ENCODE results near the gene HLCS.

HLCS gene

DNA sequence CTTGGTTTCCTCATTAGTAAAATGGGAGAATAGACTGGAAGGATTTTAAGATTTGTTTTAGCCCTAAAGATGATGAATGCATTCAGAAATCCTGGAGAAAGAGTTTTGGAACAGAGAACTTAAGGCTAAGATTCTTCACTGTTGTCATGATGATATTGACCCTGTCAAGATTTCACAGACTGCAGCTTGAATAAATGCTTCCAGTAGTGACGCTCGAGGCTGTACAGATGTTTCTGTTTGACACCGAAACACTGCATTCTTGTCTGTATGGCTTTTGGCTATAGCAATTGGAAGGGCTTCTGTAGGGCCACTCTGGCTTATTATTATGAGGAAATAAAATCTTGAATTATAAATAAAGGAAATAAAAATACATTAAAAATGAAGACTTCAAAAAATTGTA is 241.8 kb downstream of the HLCS start:
- peaks cover 17% of the 10 kb centered on the region for H3K27me3 Mint-ChIP-seq
- ATAC-seq (no peak), DNase-seq (no peak)
- H3K4me1 Mint-ChIP-seq: no peaks in the 10 kb centered on the region
- H3K27ac Mint-ChIP-seq: no peak overlapping the region
- no peaks in the 10 kb centered on the region for H3K9me3 Mint-ChIP-seq
- no peaks in the 10 kb centered on the region for H3K36me3 Mint-ChIP-seq (ENCODE audit: low read depth)
- H3K4me3 Mint-ChIP-seq: no peak overlapping the region

DNA sequence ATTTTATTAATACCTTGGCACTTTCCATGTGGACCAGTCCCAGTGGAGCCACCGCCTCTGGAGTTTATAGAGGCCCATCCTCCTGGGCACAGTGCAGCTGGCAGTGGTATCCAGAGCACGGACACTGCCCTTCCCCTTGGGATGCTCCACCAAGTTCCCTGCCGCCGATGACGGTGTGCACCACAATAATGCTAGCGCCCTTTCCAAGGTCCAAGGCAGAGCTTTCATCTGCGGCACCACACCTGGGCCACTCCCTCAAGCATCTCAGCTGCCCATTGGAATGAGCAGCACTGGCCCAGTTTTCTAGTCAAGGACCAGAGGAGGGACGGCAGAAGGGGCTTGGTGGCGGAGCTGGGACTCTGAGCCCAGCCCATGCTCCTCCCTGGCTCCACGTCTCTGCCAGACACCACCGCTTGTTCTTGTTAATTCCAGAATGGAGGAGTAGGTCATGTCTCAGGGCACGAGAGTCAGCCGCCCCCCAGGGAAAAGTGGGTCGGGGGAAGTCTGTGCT is 243.0 kb downstream of the HLCS start:
- Mint-ChIP-seq H3K4me1 (no peaks in the 10 kb centered on the region), H3K36me3 (ENCODE audit: low read depth) (no peaks in the 10 kb centered on the region), H3K27ac (no peak overlapping the region), H3K27me3 (peaks cover 23% of the 10 kb centered on the region), H3K9me3 (no peaks in the 10 kb centered on the region), H3K4me3 (no peak overlapping the region)
- ATAC-seq (no peak), DNase-seq (no peak)

DNA sequence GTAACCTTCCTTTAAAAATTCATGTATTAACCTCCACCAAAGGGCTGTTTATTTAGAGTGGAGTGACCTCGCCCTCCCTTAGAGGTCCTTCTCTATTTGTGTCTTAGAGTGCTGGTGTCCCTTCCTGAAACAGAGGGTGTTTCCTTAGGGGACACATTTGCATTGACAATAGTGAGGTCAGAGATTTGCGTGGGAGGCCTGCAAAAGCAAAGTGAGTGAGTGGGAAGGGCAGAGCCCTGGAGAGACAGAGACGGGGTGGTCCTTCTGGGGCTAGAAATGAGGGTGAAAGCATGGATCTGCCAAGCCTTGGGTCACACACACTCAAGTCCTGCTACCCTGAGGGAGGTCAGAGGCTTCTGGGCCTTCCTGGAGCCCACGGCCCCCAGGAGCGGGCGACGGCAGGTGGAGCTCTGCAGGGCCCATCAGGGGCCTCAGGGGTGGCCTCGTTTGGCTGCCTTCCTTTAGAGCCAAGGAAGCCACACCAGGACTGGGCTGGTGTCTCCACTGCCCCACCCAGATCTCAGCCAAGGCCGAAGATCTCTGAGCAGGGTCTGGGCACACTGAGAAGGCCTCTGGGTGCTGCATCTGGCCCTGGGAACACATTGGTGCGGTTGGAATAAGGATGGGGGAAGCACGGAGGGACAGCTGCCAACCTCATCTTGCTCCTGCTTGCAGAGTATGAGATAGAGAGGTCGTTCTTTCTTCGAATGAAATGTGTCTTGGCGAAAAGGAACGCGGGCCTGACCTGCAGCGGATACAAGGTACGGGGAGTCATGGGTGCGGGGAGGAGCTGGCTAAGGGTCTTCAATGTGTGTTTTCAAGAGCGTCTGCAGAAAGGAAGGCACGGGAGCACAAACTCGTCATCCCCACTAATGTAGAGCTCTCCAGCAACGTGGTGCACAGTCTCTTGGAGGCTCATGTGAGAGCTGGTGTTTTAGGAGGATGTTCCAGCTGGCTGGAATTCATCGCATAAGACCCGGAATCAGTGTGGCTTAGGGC is 243.8 kb downstream of the HLCS start:
- ATAC-seq (no peak), DNase-seq (no peak)
- Mint-ChIP-seq H3K9me3 (no peaks in the 10 kb centered on the region), H3K27me3 (peaks cover 24% of the 10 kb centered on the region), H3K4me3 (no peak overlapping the region), H3K36me3 (ENCODE audit: low read depth) (no peaks in the 10 kb centered on the region), H3K27ac (no peak overlapping the region), H3K4me1 (no peaks in the 10 kb centered on the region)

DNA sequence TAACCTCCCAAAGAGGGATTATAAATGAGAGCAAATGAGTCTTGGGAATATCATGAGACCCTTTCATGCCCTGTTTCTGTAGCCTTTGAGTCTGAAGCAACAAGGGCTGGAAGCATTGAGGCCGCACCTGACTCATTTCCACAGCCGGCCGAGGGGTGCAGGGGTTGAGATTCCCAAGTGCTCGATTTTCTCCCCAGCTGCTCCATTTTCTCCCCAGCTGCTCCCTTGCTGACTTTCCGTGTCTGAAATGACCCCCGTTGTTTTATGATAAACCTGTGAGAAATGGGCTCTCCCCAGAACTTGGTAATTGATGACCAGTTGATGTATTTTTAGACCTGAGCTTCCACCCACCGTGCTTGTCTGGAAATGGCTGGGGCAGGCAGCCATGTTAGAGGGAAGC is 244.7 kb downstream of the HLCS start:
- Mint-ChIP-seq H3K4me1 (no peaks in the 10 kb centered on the region), H3K27me3 (peaks cover 27% of the 10 kb centered on the region), H3K4me3 (no peak overlapping the region), H3K9me3 (no peaks in the 10 kb centered on the region), H3K36me3 (ENCODE audit: low read depth) (no peaks in the 10 kb centered on the region), H3K27ac (no peak overlapping the region)
- no peak for ATAC-seq
- DNase-seq: no peak

DNA sequence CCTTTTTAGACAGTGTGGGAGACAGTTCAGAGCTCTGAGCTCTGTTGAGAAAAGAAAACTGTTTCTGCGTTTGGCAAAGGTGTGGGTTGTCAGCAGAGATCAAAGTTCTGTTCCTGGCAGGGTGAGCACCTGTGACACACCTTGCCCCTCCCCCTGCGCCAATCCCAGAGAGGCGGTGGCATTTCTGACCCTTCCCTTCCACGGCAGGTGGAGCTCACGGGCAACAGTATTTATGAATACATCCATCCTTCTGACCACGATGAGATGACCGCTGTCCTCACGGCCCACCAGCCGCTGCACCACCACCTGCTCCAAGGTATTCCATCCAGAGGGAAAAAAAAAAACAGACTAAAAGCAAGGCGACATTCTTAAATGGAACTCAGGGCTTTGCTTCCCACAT is 246.9 kb downstream of the HLCS start:
- no peaks in the 10 kb centered on the region for H3K9me3 Mint-ChIP-seq
- no peak overlapping the region for H3K27ac Mint-ChIP-seq
- peaks cover 43% of the 10 kb centered on the region for H3K27me3 Mint-ChIP-seq
- ATAC-seq: no peak
- no peak overlapping the region for H3K4me3 Mint-ChIP-seq
- DNase-seq: no peak
- H3K4me1 Mint-ChIP-seq: no peaks in the 10 kb centered on the region
- H3K36me3 Mint-ChIP-seq (ENCODE audit: low read depth): no peaks in the 10 kb centered on the region

DNA sequence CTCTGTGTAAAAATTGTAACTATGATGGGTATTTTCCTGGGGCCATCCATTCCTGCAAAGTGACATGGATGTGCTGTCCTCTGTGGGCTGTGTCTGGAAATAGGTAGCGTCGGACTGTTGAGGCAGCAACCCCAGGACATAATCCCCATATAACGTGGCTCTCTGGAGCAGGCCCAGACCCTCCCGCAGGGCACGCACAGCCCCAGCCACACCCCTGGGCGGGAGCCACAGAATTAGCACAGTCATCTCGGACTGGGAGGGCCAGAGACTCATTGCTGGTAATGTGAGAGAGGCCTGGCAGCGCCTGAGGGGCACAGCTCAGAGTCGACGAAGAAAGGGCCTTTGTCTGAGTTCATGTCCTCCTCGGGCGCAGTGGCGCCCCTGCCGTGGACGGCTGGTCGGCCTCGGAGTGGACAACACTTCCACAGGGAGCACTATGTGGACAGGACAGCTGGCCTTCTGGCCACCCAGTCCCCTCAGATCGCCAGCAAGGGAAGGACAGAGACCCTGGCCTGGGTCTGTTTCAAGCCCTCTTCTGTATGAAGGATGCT is 247.4 kb downstream of the HLCS start:
- peaks cover 47% of the 10 kb centered on the region for H3K27me3 Mint-ChIP-seq
- ATAC-seq: no peak
- H3K4me3 Mint-ChIP-seq: no peak overlapping the region
- no peak for DNase-seq
- H3K36me3 Mint-ChIP-seq (ENCODE audit: low read depth): no peaks in the 10 kb centered on the region
- no peaks in the 10 kb centered on the region for H3K9me3 Mint-ChIP-seq
- H3K4me1 Mint-ChIP-seq: no peaks in the 10 kb centered on the region
- H3K27ac Mint-ChIP-seq: no peak overlapping the region

DNA sequence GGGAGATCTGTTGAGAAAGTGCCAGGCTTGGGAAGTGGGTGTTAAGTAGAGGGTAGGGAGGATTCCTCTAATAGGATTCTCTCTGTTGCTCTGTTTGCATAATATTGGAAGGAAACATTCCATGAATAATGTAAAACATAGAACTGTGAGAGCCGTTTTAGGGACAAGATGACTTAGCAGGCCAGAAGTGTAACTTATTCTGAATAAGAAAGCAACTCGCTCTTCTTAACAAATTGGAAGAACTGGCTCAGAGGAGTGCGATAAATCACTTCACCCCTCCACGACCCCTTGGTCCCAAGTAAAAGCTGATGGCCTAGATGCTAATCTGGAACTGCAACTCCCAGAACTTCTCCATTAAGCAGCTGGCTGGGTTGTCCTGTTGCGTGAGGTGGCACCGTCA is 248.5 kb downstream of the HLCS start:
- Mint-ChIP-seq H3K27me3 (peaks cover 55% of the 10 kb centered on the region), H3K4me1 (no peaks in the 10 kb centered on the region)

DNA sequence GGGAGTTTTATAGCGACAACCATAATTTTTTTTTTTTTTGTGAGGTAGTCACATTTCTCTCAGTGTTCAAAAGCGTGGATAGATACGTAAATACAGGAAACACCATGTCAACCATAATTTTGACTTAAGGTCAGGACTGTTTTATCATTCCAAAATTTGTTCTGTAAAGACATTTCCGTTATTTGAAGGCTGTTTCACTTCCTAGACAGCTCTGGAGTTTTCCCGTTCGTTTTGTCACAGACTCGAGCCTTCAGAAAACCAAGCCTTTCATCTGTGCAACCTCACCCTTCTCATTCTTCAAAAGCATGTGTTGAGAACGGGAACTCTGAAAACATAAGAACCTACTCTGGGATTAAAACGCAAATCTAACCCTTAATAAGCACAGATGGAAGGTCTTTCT is 249.6 kb downstream of the HLCS start:
- Mint-ChIP-seq H3K9me3 (no peaks in the 10 kb centered on the region), H3K27ac (no peak overlapping the region), H3K4me3 (no peak overlapping the region), H3K4me1 (no peaks in the 10 kb centered on the region), H3K36me3 (ENCODE audit: low read depth) (no peaks in the 10 kb centered on the region), H3K27me3 (peaks cover 62% of the 10 kb centered on the region)
- no peak for ATAC-seq
- no peak for DNase-seq

More for the DNA sequence above, 248.5 kb downstream of the HLCS start:
- Mint-ChIP-seq H3K27ac (no peak overlapping the region), H3K4me3 (no peak overlapping the region), H3K36me3 (ENCODE audit: low read depth) (no peaks in the 10 kb centered on the region), H3K9me3 (no peaks in the 10 kb centered on the region)
- ATAC-seq (no peak), DNase-seq (no peak)

GRCh38 chr21:36716387-36716786 is 250.1 kb downstream of the HLCS start:
- H3K4me3 Mint-ChIP-seq: no peak overlapping the region
- no peaks in the 10 kb centered on the region for H3K36me3 Mint-ChIP-seq (ENCODE audit: low read depth)
- no peaks in the 10 kb centered on the region for H3K9me3 Mint-ChIP-seq
- H3K4me1 Mint-ChIP-seq: no peaks in the 10 kb centered on the region
- H3K27me3 Mint-ChIP-seq: peaks cover 66% of the 10 kb centered on the region
- H3K27ac Mint-ChIP-seq: no peak overlapping the region
- no peak for ATAC-seq
- DNase-seq: no peak

DNA sequence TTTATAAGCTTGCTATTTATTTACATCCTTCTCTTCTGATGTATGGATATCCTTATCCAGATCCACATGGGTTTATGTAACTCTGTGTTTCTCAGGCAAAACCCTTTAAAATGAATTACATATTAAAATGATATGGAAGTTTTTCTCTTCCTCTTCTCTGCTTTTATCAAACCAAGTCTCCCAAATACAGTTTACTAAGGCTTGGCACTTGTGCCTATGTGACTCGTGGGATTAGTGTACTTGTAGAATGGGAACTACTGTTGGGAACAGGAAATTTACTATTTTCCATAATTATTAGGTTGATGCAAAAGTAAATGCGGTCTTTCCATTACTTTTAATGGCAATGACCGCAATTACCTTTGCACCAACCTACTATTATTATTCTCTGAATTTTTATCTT is 252.7 kb downstream of the HLCS start:
- H3K4me1 Mint-ChIP-seq: peaks cover 6% of the 10 kb centered on the region
- no peak for DNase-seq
- no peak overlapping the region for H3K27ac Mint-ChIP-seq
- peaks cover 71% of the 10 kb centered on the region for H3K27me3 Mint-ChIP-seq
- no peak for ATAC-seq
- no peaks in the 10 kb centered on the region for H3K36me3 Mint-ChIP-seq (ENCODE audit: low read depth)
- no peak overlapping the region for H3K4me3 Mint-ChIP-seq
- no peaks in the 10 kb centered on the region for H3K9me3 Mint-ChIP-seq

- no peaks in the 10 kb centered on the region for H3K9me3 Mint-ChIP-seq
- H3K27me3 Mint-ChIP-seq: peaks cover 81% of the 10 kb centered on the region
- no peaks in the 10 kb centered on the region for H3K36me3 Mint-ChIP-seq (ENCODE audit: low read depth)
- no peak for ATAC-seq
- DNase-seq: no peak
- no peak overlapping the region for H3K27ac Mint-ChIP-seq
- peaks cover 30% of the 10 kb centered on the region for H3K4me1 Mint-ChIP-seq
- H3K4me3 Mint-ChIP-seq: no peak overlapping the region
These were observed 255.8 kb downstream of the HLCS start for GRCh38 chr21:36710729-36711048.

DNA sequence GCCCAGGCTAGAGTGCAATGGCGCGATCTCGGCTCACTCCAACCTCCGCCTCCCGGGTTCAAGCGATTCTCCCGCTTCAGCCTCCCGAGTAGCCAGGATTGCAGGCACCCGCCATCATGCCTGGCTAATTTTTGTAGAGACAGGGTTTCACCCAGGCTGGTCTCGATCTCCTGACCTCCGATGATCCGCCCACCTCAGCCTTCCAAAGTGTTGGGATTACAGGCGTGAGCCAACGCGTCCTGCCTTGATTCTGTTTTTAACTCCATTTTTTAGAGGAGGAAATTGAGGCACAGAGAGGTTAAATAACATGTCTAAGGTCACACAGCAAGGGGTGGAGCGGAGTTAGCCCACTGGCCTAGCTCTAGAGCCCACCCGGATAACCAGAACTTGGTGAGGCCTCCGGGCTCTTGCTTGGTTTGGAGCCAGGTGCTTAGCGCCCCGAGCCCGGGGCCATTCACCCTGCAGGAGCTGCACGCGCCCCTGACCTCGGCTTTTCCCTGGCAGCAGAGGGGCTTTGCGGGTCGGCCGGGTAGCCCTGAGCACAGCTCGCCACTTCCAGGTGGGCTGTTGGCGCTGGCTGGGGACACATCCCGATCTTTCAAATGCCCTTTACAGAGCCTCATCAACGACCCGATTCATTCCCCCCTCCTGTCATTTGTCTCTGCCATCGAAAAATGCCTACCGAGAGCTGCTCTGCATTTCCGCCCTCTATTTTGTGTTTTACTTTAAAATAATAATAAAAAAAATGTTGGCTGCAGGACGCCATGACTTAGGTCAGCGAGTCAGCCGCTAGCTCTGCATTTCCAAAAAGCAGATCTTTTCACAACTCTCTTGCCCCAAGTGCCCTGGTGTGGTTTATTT is 256.4 kb downstream of the HLCS start:
- Mint-ChIP-seq H3K4me3 (no peak overlapping the region), H3K9me3 (no peaks in the 10 kb centered on the region), H3K27ac (no peak overlapping the region), H3K36me3 (ENCODE audit: low read depth) (no peaks in the 10 kb centered on the region), H3K27me3 (peaks cover 86% of the 10 kb centered on the region), H3K4me1 (peaks cover 34% of the 10 kb centered on the region)
- ATAC-seq: no peak
- DNase-seq: no peak

DNA sequence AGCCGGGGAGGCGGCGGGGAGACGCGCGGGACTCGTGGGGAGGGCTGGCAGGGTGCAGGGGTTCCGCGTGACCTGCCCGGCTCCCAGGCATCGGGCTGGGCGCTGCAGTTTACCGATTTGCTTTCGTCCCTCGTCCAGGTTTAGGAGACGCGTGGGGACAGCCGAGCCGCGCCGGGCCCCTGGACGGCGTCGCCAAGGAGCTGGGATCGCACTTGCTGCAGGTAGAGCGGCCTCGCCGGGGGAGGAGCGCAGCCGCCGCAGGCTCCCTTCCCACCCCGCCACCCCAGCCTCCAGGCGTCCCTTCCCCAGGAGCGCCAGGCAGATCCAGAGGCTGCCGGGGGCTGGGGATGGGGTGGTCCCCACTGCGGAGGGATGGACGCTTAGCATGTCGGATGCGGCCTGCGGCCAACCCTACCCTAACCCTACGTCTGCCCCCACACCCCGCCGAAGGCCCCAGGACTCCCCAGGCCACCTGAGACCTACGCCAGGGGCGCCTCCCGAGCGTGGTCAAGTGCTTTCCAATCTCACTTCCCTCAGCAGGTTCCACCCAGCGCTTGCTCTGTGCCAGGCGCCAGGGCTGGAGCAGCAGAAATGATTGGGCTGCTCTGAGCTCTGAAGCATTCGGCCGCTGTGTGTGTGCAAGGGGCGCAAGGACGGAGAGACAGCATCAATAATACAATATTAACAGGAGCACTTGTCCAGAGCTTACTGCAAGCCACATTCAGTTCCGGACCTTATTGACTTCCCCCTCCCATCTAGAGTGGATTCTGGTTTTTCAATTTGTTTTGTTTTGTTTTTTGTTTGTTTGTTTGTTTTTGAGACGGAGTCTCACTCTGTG is 257.2 kb downstream of the HLCS start:
- no peak for DNase-seq
- Mint-ChIP-seq H3K27ac (no peak overlapping the region), H3K9me3 (no peaks in the 10 kb centered on the region), H3K4me1 (peaks cover 37% of the 10 kb centered on the region), H3K36me3 (ENCODE audit: low read depth) (no peaks in the 10 kb centered on the region), H3K4me3 (no peak overlapping the region), H3K27me3 (peaks cover 86% of the 10 kb centered on the region)
- no peak for ATAC-seq
